ENCODE results near the gene KIAA0586.

KIAA0586 gene

DNA sequence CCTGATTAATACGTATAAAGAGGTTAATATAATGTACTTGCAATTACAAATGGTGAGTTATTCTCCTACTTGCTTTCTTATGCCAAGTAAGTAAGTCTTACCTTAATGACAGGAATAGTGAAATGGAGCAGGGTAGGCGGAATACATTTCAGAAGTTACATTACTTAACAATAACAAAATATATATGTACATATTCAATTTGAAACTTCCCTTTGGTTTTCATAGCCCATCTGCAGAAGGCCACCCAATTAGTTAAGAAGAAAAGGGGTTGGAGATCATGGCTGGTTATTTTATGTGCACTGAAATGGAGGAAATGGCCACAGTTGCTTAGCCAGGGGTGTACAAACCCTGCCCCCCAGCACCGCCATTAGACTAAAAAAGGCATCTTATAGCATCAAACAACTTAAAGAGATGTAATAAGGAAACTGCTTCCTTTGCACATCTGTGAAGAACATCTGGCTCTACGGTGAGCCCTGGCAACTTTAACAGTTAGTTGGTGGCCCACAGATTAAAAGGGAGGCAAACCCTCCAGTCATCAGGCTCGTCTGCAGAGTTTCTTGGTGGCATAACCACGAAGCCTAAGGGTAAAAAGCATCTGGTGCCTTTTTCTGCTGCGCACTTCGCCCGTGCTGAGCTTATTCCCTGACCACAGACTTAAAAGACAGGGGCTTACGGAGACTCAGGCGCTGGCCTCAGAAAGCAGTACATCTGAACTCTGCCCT, 171.4 kb downstream of the KIAA0586 start:
- DNase-seq = no peak

DNA sequence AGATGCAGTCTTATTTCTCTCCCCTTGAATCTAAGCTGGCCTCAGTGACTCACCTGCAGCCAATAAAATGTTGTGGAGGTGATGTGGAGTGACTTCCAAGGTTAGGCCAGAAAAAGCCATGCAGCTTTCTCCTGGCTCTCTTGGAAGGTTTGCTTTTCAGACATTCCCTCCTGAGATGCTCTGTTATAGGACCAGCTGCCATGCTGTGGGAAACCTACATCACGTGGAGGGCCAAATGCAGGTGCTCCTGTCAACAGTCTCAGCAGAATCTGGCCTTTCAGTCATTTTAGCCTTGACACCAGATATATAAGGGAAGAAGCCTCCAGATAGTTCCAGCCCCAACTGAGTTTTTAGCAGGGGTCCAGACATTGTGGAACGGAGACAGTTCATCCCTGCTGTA, 172.2 kb downstream of the KIAA0586 start:
- no peak for DNase-seq

Data from suppressor macrophage (primary cell).